Measurements from ENCODE around the gene MED13.

- TF ChIP-seq CTCF (IDR thresholded peaks at IDR 0.05), result no peak
- no peak for TF ChIP-seq POLR2A (IDR thresholded peaks at IDR 0.05)
Measured at GRCh38 chr17:62049299-62049698, 15.8 kb downstream of the MED13 start.

All from breast epithelium (tissue), 3 donors.